ENCODE data around the gene TMEM164. TPM values are rescaled to one million over a fixed set of nuclear protein-coding genes. Genes with fewer than 3 reads are reported as not detected.

Gene TMEM164
- total RNA-seq, 2 donors from 2014 or later: 31.8 to 35.2 TPM

DNA sequence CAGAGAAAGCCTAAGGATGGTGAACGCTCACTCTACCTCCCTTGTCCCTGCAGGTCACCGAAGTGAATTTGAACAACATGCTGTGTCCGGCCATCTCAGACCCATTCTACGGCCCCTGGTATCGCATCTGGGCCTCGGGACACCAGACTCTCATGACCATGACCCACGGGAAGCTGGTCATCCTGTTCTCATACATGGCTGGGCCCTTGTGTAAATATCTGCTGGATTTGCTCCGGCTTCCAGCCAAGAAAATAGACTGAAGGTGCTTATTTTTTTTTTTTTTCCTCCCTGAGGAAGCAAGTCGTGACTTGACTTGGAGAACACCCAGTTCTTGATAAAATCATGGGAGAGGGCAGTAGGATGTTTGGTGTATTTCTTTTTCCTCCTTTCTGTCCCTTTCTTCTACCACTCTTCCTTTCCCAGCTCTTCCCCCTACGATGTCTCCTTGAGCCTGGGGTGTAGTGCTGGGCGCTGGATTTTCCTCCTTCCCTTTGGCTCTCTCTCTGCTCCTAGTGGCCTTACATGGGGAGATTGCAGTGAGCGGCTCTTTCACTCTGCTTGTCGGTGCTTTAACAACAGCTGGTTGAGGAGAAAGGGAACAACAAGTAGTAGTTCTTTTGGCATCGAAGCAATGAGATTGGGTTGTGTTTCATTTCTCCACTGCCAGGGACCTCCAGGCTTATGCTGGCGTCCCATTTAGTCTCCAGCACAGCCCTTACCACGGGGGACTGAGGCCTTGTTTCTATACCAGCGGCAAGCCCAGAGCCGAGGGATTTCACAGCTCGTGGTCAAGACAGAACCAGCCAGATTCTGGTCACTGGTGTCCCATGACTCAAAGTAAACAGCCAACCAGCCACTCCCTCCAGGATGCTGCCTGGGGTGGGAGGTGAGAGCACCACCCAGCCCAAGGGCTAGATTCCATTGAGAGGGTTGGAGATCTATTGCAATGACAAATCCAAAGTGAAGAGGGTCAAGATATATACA lies 170.6 kb downstream of the TMEM164 start:
- DNase-seq: no peak
- intact Hi-C loops (cut with DNase I): no loop called here
- ATAC-seq: peak in 1 of 2 donors; percentile 45

DNA sequence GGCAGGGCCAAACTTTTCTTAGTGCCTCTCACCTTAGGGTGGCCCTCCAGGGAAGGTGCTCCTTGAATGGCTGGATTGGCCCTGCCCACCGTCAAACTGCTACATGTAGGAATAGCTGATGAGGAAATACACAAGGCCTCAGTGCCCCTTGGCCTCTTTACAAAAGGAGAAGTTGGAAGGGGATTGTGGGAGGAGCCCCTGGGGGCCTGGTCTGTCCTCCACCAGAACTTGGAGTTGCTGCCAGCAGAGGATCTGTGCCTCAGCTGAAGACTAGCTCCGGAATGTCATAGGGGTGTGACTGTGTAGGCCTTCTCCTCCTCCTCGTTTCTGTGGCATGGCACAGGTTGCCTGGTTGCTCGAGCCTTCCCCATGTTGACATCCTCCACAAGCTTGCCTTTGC lies 172.2 kb downstream of the TMEM164 start:
- intact Hi-C loops (cut with DNase I): no loop called here

GRCh38 chrX:110175696-110176095 lies 172.8 kb downstream of the TMEM164 start:
- intact Hi-C loops (cut with DNase I): no loop called here
- ATAC-seq: peak in 1 of 2 donors; percentile 13
- no peak for DNase-seq

More for the DNA sequence above, 172.2 kb downstream of the TMEM164 start:
- ATAC-seq (peak in 1 of 2 donors; percentile 28), DNase-seq (no peak)

DNA sequence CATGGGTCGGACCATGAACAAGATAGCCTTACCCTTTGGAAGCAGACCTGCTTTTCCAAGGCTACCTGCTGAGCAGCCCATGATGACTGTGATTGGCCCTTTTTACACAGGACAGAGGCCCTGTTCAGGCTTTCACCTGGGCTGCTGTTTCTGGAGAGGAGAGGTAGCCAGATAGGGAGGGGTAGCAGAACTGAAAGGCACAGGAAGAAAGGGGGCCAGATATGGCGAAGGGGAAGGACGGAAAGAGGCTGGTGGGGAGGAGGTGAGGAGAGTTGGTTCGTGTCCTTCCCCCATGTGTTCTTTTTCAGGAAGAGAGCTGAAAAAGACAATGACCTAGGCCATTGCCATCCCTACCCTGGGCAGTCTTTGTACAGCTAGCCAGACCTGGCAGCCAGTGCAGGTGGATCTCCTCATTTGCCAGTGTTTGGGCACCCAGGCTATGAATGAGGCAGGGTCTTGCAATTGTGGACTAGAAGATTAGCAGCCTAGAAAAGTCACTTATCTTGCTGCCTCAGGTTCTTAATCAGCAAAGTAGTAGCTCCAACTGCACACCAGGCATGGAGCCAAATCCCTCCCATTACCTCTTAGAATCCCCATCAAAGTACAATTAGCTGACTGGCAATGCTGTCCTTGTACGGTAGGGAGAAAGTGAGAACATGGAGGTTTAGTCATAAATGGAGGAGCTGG lies 175.4 kb downstream of the TMEM164 start:
- ATAC-seq (no peak), DNase-seq (no peak)
- intact Hi-C loops (cut with DNase I): no loop called here

- DNase-seq (no peak), ATAC-seq (peak in 1 of 2 donors; percentile 94)
- intact Hi-C loops (cut with DNase I): no loop called here
Measured at GRCh38 chrX:110180176-110180927, 177.4 kb downstream of the TMEM164 start.

DNA sequence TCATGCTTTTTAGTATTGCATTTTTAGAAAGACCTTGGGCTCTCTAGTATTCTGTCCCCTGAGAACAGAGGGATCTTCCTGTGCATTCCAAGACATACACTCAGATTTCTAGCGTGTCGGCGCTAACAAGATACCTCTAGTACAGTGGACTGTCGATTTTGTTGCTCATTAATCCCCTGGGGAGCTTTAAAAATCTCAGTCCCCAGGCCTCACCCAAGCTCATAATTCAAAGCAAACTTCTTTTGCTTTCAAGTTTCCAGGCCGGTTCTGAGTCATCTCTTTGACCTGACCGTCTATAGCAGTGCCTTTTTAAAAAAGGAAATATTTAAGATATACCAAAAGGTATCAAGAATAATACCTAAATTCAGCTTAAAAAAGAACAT lies 178.0 kb downstream of the TMEM164 start:
- intact Hi-C loops (cut with DNase I): no loop called here
- ATAC-seq (peak in 1 of 2 donors; percentile 58), DNase-seq (no peak)

- DNase-seq: no peak
- ATAC-seq: no peak
- intact Hi-C loops (cut with DNase I): no loop called here
Measured at GRCh38 chrX:110181459-110182137, 178.7 kb downstream of the TMEM164 start.

- intact Hi-C loops (cut with DNase I): no loop called here
- no peak for DNase-seq
- ATAC-seq: no peak
Measured at GRCh38 chrX:110182362-110182761, 179.4 kb downstream of the TMEM164 start.

DNA sequence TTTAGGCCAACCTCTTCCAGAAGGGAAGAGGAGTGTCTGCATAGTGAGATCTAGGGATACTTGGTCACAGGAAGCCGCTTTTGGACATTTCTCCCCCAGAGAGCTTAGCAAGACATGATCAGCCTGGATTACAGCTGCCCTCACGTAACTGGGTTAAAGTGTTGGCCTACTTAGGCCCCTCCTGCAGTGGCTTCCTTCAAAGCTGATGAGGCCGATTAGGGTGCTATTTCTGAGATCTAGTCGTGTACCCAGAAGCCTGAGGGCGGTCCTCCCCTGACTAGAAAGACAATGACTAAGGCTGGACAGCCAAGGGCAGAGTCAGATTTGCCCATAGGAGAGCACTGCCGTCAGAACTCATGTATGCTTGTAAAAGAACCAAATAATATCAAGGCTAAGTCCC lies 180.0 kb downstream of the TMEM164 start:
- intact Hi-C loops (cut with DNase I): no loop called here
- peak in 1 of 2 donors; percentile 28 for ATAC-seq
- no peak for DNase-seq

- intact Hi-C loops (cut with DNase I): no loop called here
- no peak for ATAC-seq
- no peak for DNase-seq
Measured at GRCh38 chrX:110183314-110183713, 180.4 kb downstream of the TMEM164 start.

DNA sequence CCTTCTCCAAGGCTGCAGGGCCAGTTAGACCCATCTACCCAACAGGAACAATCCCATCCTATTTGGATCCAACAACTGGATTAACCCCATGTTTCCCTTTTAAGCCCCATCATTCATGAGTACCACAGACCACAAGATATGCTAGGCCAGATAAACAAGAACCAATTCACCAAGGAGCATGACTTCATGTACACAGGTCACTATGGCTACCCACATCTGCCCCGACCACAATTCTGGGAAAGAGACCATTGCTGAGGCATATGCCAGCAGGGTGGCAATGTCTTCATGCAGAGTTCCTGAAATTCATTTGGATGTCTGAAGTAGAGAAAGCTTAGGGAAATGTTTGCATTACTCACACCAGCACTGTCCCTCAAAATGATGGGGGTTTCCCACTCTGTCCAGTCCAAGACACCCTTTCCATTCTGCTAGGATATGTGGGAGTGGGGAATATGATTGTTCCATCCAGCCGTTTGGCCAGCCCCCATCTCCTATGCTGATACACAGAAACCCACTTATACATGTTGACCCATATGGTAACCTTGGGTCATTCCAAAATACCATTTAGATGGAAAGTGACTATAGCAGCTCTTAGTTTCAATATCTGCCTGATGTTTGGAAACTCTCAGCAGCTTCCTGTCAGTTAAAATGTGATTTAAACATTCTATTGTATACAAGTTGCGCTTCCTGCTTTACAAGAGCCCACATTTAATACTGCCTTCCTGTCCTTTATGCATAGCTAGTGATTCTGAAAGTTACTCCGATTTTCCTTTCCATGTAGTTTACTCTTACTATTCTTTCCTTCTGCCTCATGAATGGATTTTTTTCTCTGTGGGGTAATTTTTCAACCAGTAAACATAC lies 186.0 kb downstream of the TMEM164 start:
- intact Hi-C loops (cut with DNase I): no loop called here
- DNase-seq: no peak
- ATAC-seq: no peak

GRCh38 chrX:110192516-110192915 lies 189.6 kb downstream of the TMEM164 start:
- ATAC-seq: no peak
- intact Hi-C loops (cut with DNase I): no loop called here
- no peak for DNase-seq

DNA sequence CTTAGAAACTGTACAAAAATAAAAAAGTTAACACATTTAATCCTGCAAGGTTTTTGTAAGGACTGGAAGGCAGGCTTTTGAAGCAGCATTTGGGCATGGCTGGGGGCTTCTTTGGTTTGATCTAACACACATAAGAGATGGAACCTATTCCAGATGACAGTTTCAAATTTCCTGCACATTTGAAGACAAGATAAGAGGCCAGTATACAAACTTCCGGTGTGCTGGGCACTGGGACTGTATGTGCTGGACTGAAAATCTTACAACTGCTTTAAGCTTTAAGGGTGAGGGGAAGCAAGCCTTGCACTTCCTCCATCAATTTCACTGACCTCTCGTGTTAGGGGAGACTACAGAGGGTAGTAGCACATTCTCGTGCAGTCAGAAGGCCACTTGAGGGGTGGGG lies 192.1 kb downstream of the TMEM164 start:
- DNase-seq: no peak
- intact Hi-C loops (cut with DNase I): no loop called here
- no peak for ATAC-seq

DNA sequence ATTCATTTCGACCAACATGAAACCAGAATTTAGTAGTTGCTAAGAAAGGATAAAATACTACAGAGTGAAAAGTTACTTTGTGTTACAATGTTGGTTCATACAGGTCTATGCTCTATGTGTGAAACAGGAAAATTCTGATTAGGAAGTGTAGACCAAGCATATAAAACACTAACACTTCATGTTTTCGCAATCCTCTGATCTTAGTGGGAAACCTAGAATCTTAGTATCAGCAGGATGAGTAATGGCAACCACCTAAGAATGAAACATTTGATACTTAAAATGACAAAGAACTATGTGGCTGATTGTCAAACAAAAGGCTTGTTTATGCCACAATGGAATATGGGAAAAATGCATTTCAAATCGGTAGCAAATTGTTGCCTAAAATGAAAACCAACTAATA lies 198.9 kb downstream of the TMEM164 start:
- intact Hi-C loops (cut with DNase I): no loop called here
- DNase-seq (no peak), ATAC-seq (no peak)

DNA sequence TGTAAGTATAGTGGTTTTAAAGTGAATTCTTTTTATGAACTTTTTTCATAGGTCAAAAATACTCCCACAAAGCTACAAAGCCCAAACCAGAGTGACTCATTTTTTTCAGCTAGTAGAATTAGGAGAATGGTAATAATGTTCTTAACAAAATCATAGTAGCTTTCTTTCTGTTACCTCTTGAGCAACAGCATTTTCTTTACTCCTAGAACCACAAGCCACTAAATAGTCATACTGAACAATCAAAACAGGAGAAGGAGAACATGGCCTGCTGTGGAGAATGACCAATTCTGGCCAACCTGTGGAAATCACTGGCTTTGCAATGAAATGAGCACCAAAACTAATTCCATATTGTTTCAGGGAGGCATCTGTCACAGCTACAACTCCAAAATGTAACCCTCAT lies 202.1 kb downstream of the TMEM164 start:
- ATAC-seq: no peak

GRCh38 chrX:110208092-110208491 lies 205.2 kb downstream of the TMEM164 start:
- intact Hi-C loops (cut with DNase I): no loop called here
- DNase-seq (no peak), ATAC-seq (no peak)

More for the DNA sequence above, 202.1 kb downstream of the TMEM164 start:
- no peak for DNase-seq
- intact Hi-C loops (cut with DNase I): no loop called here

DNA sequence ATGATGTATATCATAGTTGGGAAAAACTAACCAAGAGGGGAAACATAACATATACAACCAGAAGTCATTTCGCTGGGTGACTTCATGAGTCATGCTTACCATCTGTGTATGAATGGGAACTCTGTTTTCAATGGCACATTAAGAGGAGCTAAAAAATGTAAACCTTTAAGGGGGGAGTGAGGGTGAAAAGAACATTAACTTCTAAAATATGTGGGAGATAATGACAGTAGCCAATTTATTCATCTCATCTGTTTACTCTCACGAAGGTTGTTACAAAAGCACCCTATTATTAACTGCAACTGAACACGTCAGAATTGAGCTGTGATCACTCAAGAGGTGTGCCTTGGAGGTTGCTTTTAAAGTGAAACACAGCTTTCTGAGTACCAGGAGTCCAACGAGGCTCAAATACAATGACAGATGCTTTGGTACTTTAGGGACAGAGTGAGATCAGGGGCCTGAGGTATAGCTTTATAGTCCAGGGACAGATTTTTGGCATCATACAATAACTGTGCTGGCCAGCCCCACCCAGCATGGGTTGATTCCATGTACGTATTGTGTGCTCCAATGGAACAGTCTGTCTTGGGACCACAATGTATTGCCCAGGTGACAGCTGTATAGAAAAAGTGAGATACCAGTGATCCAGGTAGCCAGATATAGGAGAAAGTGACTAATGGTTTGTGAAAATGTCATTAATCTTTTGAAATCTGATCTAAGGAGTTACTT lies 207.7 kb downstream of the TMEM164 start:
- ATAC-seq (no peak), DNase-seq (no peak)
- intact Hi-C loops (cut with DNase I): no loop called here

- ATAC-seq (no peak), DNase-seq (no peak)
- intact Hi-C loops (cut with DNase I): no loop called here
Measured at GRCh38 chrX:110211340-110211739, 208.4 kb downstream of the TMEM164 start.

Measured in left cardiac atrium (tissue), 4 donors.